ENCODE measurements around the gene ACTR2. TPM values are rescaled to one million over a fixed set of nuclear protein-coding genes. Genes with fewer than 3 reads are reported as not detected.
"Not testable (repeated sequence)": the region's sequence is repeated elsewhere in the genome, so short reads cannot be mapped to it uniquely, and the experiment has no call there.

Gene ACTR2
- total and polyA plus RNA-seq, 2 of the 13 experiments (the other 11 are each of a cell fraction or from before 2014, with no cell fraction given), result 51.2 to 100 TPM

GRCh38 chr2:65220432-65221131, 7.0 kb upstream of the ACTR2 start (continued):
- TF ChIP-seq ZNF317 (CRISPR knock-in tag; IDR thresholded peaks at IDR 0.05) (no peak), DR1 (CRISPR knock-in tag; IDR thresholded peaks at IDR 0.05) (no peak)

GRCh38 chr2:65221275-65221674, 6.4 kb upstream of the ACTR2 start:
- BruUV-seq (replicated peaks); in situ Hi-C loops (cut with HindIII; ENCODE audit: extremely low pct_ligation_motif_present, low pct_unique_long_range_greater_than_20kb); H3K27ac ChIP-seq (ENCODE audit: extremely low read length, insufficient read depth, low read length); FAIRE-seq; H3K9ac ChIP-seq (ENCODE audit: insufficient read depth, low read depth, low read length); H3K9me3 ChIP-seq (ENCODE audit: low read length); intact Hi-C loops (cut with micrococcal nuclease; ENCODE audit: unreplicated experiment); H3K79me2 ChIP-seq (ENCODE audit: insufficient read depth, low read length); H3K4me2 ChIP-seq (ENCODE audit: low read depth, low read length); H3K27me3 ChIP-seq (ENCODE audit: control insufficient read depth in 1 of 2, insufficient read depth in 2 of 2, low read length in 2 of 2); H3K4me1 ChIP-seq (ENCODE audit: insufficient read depth, low read length); ATAC-seq; POLR2A ChIA-PET; H2AFZ ChIP-seq (ENCODE audit: low read length); DNase-seq (ENCODE audit: low spot score); H3K4me3 ChIP-seq (replicated peaks in 1 of 3; ENCODE audit: insufficient read depth in 1 of 3, low read depth in 2 of 3, low read length in 3 of 3); CTCF ChIA-PET (ENCODE audit: low intra/inter-chr PET ratio, low total read pairs); H4K20me1 ChIP-seq (ENCODE audit: insufficient read depth, low read length); H3K36me3 ChIP-seq (replicated peaks in 1 of 2; ENCODE audit: control insufficient read depth in 1 of 2, insufficient read depth in 2 of 2, low read length in 2 of 2): not testable (repeated sequence)
- 0 out of 4 replicates have a peak, but pooled peaks of 1 of the 2 experiments have one; percentile 19 for TF ChIP-seq MAFK (conservative IDR thresholded peaks at IDR 0.05 in 1 of 2, IDR thresholded peaks at IDR 0.05 in 1 of 2; ENCODE audit: low read length in 2 of 2)
- WGBS (ENCODE audit: low lambda C conversion rate), result 94% methylated on average over 8 of the region's 8 CpGs

- Histone ChIP-seq H3K9ac (ENCODE audit: insufficient read depth, low read depth, low read length) (peak overlapping the region; percentile 96), H3K27me3 (ENCODE audit: control insufficient read depth in 1 of 2, insufficient read depth in 2 of 2, low read length in 2 of 2) (peaks cover 0 to 3% of the 10 kb centered on the region in 2 experiments; a peak in 1 of 5 replicates), H3K27ac (ENCODE audit: extremely low read length, insufficient read depth, low read length) (peak overlapping the region; percentile 94), H2AFZ (ENCODE audit: low read length) (peak overlapping the region; percentile 89), H3K9me3 (ENCODE audit: low read length) (no peaks in the 10 kb centered on the region), H4K20me1 (ENCODE audit: insufficient read depth, low read length) (peaks cover 7% of the 10 kb centered on the region), H3K79me2 (ENCODE audit: insufficient read depth, low read length) (peaks cover 51% of the 10 kb centered on the region), H3K4me2 (ENCODE audit: low read depth, low read length) (peak overlapping the region; percentile 97), H3K4me3 (replicated peaks in 1 of 3; ENCODE audit: insufficient read depth in 1 of 3, low read depth in 2 of 3, low read length in 3 of 3) (peak overlapping the region; percentile 76 to 99 (median 98)), H3K36me3 (replicated peaks in 1 of 2; ENCODE audit: control insufficient read depth in 1 of 2, insufficient read depth in 2 of 2, low read length in 2 of 2) (no peaks in the 10 kb centered on the region; a peak in 1 of 5 replicates), H3K4me1 (ENCODE audit: insufficient read depth, low read length) (peaks cover 40% of the 10 kb centered on the region)
- ChIA-PET CTCF (ENCODE audit: low intra/inter-chr PET ratio, low total read pairs) (no interaction called here), POLR2A (interaction anchor here (0.7 to 2.3 kb wide), 42 partner anchors 10 to 823 kb away, joined by 3 to 41 read pairs (median 4); partner anchors contain the start of genes CEP68, RAB1A and SPRED2)
- ATAC-seq (peak; percentile 38), FAIRE-seq (no peak), DNase-seq (ENCODE audit: low spot score) (peak; percentile 18)
- TSS peak; percentile 87 for BruUV-seq (replicated peaks)
- 2% methylated on average over 11 of the region's 13 CpGs for whole genome bisulfite sequencing (ENCODE audit: low lambda C conversion rate)
- intact Hi-C loops (cut with micrococcal nuclease; ENCODE audit: unreplicated experiment) (loop anchor here (2.0 to 5.0 kb wide), 3 partner anchors 40 to 95 kb away; partner anchors contain the start of gene RAB1A), in situ Hi-C loops (cut with HindIII; ENCODE audit: extremely low pct_ligation_motif_present, low pct_unique_long_range_greater_than_20kb) (no loop called here)
- TF ChIP-seq ZNF326 (CRISPR knock-in tag; IDR thresholded peaks at IDR 0.05; ENCODE audit: borderline replicate concordance) (no peak), KMT2A (CRISPR knock-in tag; IDR thresholded peaks at IDR 0.05) (no peak), ZNF468 (CRISPR knock-in tag; IDR thresholded peaks at IDR 0.05) (no peak), JUND (CRISPR knock-in tag; IDR thresholded peaks at IDR 0.05) (no peak), NCOR1 (IDR thresholded peaks at IDR 0.05; ENCODE audit: borderline replicate concordance, low read length) (no peak), ZMYM2 (CRISPR knock-in tag; IDR thresholded peaks at IDR 0.05) (no peak)
Observed at GRCh38 chr2:65227020-65227455, 593 bp upstream of the ACTR2 start.

Measured in HepG2 (cell line).